Measurements from ENCODE around the gene ETV1. TPM values are rescaled to one million over a fixed set of nuclear protein-coding genes. Genes with fewer than 3 reads are reported as not detected.

The ETV1 gene
- polyA plus RNA-seq, 1 donor from 2014 or later: 1.5 TPM

GRCh38 chr7:13911909-13912308, 77.6 kb downstream of the ETV1 start:
- Histone ChIP-seq H2AFZ (ENCODE audit: low read depth, low read length) (no peak overlapping the region), H3K27ac (ENCODE audit: low read length) (no peak overlapping the region), H4K20me1 (ENCODE audit: insufficient read depth) (no peaks in the 10 kb centered on the region), H3K4me2 (ENCODE audit: low read length) (no peak overlapping the region), H3K79me2 (replicated peaks; ENCODE audit: insufficient read depth, low read length) (no peaks in the 10 kb centered on the region), H3K9me3 (ENCODE audit: low read length) (no peaks in the 10 kb centered on the region), H3K27me3 (ENCODE audit: insufficient read depth, low read depth, low read length) (no peaks in the 10 kb centered on the region), H3F3A (ENCODE audit: insufficient read depth, low read length, poor library complexity, severe bottlenecking) (no peaks in the 10 kb centered on the region), H3K9me2 (ENCODE audit: insufficient read depth, low read length) (no peaks in the 10 kb centered on the region), H3K9ac (ENCODE audit: low read length) (no peak overlapping the region), H3K4me3 (ENCODE audit: low read length) (no peak overlapping the region), H3K36me3 (ENCODE audit: insufficient read depth, low read length) (no peaks in the 10 kb centered on the region)
- no peak for TF ChIP-seq MXI1 (conservative IDR thresholded peaks at IDR 0.05; ENCODE audit: poor library complexity, severe bottlenecking)
- TF ChIP-seq SMC3 (conservative IDR thresholded peaks at IDR 0.05; ENCODE audit: poor library complexity): no peak
- no peak for TF ChIP-seq CTCF (IDR thresholded peaks at IDR 0.05; ENCODE audit: poor library complexity, severe bottlenecking)
- TF ChIP-seq REST (IDR thresholded peaks at IDR 0.05; ENCODE audit: borderline replicate concordance): no peak
- TF ChIP-seq RAD21 (conservative IDR thresholded peaks at IDR 0.05): no peak
- TF ChIP-seq EZH2 (IDR thresholded peaks at IDR 0.05; ENCODE audit: borderline replicate concordance, insufficient read depth, low read length, poor library complexity, severe bottlenecking): no peak
- TF ChIP-seq EP300 (conservative IDR thresholded peaks at IDR 0.05; ENCODE audit: poor library complexity, severe bottlenecking): no peak
- no peak for TF ChIP-seq POLR2AphosphoS5 (IDR thresholded peaks at IDR 0.05)
- TF ChIP-seq TAF1 (IDR thresholded peaks at IDR 0.05; ENCODE audit: low read depth): no peak

GRCh38 chr7:13910805-13911551, 78.5 kb downstream of the ETV1 start:
- no peaks in the 10 kb centered on the region for H3K36me3 ChIP-seq (ENCODE audit: insufficient read depth, low read length)
- H2AFZ ChIP-seq (ENCODE audit: low read depth, low read length): no peak overlapping the region
- TF ChIP-seq MXI1 (conservative IDR thresholded peaks at IDR 0.05; ENCODE audit: poor library complexity, severe bottlenecking) (no peak), POLR2AphosphoS5 (IDR thresholded peaks at IDR 0.05) (no peak), EZH2 (IDR thresholded peaks at IDR 0.05; ENCODE audit: borderline replicate concordance, insufficient read depth, low read length, poor library complexity, severe bottlenecking) (no peak), CTCF (IDR thresholded peaks at IDR 0.05; ENCODE audit: poor library complexity, severe bottlenecking) (no peak), EP300 (conservative IDR thresholded peaks at IDR 0.05; ENCODE audit: poor library complexity, severe bottlenecking) (no peak), TAF1 (IDR thresholded peaks at IDR 0.05; ENCODE audit: low read depth) (no peak), SMC3 (conservative IDR thresholded peaks at IDR 0.05; ENCODE audit: poor library complexity) (no peak), REST (IDR thresholded peaks at IDR 0.05; ENCODE audit: borderline replicate concordance) (no peak), RAD21 (conservative IDR thresholded peaks at IDR 0.05) (no peak)
- no peaks in the 10 kb centered on the region for H3K9me3 ChIP-seq (ENCODE audit: low read length)
- H3K4me3 ChIP-seq (ENCODE audit: low read length): no peak overlapping the region
- no peak overlapping the region for H3K27ac ChIP-seq (ENCODE audit: low read length)
- H4K20me1 ChIP-seq (ENCODE audit: insufficient read depth): no peaks in the 10 kb centered on the region
- no peaks in the 10 kb centered on the region for H3F3A ChIP-seq (ENCODE audit: insufficient read depth, low read length, poor library complexity, severe bottlenecking)
- H3K79me2 ChIP-seq (replicated peaks; ENCODE audit: insufficient read depth, low read length): no peaks in the 10 kb centered on the region
- no peak overlapping the region for H3K4me2 ChIP-seq (ENCODE audit: low read length)
- H3K9me2 ChIP-seq (ENCODE audit: insufficient read depth, low read length): no peaks in the 10 kb centered on the region
- H3K27me3 ChIP-seq (ENCODE audit: insufficient read depth, low read depth, low read length): no peaks in the 10 kb centered on the region
- H3K9ac ChIP-seq (ENCODE audit: low read length): no peak overlapping the region

All from neural cell (in vitro differentiated cells).